GM19351 (cell line): ENCODE measurements around the gene ATP5F1D.

ENCODE experiments used
- ATAC-seq: cut with Tn5 transposase; IDR thresholded peaks from one replicate; pipeline ENCODE4 v1.9.1; 2021; ENCODE audit warnings: mild to moderate bottlenecking, moderate library complexity; ENCODE audit not compliant: unreplicated experiment

ATP5F1D gene

GRCh38 chr19:1231729-1232637 is 9.6 kb upstream of the ATP5F1D start:
- ATAC-seq, result no peak

GRCh38 chr19:1232652-1233072 is 8.9 kb upstream of the ATP5F1D start:
- no peak for ATAC-seq

GRCh38 chr19:1233115-1233667 is 8.4 kb upstream of the ATP5F1D start:
- ATAC-seq, result no peak

GRCh38 chr19:1234051-1234954 is 7.2 kb upstream of the ATP5F1D start:
- ATAC-seq, result no peak

GRCh38 chr19:1234955-1235380 is 6.6 kb upstream of the ATP5F1D start:
- no peak for ATAC-seq

- no peak for ATAC-seq
Observed at GRCh38 chr19:1235625-1236538, 5.7 kb upstream of the ATP5F1D start.

- no peak for ATAC-seq
Observed at GRCh38 chr19:1236576-1236975, 5.0 kb upstream of the ATP5F1D start.

- no peak for ATAC-seq
Observed at GRCh38 chr19:1237027-1237659, 4.4 kb upstream of the ATP5F1D start.

GRCh38 chr19:1237754-1238368 is 3.7 kb upstream of the ATP5F1D start, which contains the start of gene CBARP:
Gene CBARP (minus strand): TSS chr19:1238005. CDS start chr19:1236100, 1,905 bp downstream.
- no peak for ATAC-seq

GRCh38 chr19:1238369-1239303 is 2.9 kb upstream of the ATP5F1D start:
- no peak for ATAC-seq

- no peak for ATAC-seq
Observed at GRCh38 chr19:1239420-1239795, 2.1 kb upstream of the ATP5F1D start.

- ATAC-seq, result no peak
Observed at GRCh38 chr19:1239796-1240737, 1.5 kb upstream of the ATP5F1D start.

- no peak for ATAC-seq
Observed at GRCh38 chr19:1240925-1241324, 626 bp upstream of the ATP5F1D start.

- no peak for ATAC-seq
Observed at GRCh38 chr19:1243768-1244692, 2.5 kb downstream of the ATP5F1D start.

GRCh38 chr19:1244693-1245451 is 3.3 kb downstream of the ATP5F1D start:
- ATAC-seq, result no peak
